Thyroid gland (tissue), 4 donors: ENCODE measurements around the gene IL21R. TPM values are rescaled to one million over a fixed set of nuclear protein-coding genes. Genes with fewer than 3 reads are reported as not detected.
A peak's percentile ranks its signal among the peaks of the same experiment; 100 is the strongest.

Experiments
- DNase-seq, 2 donors: peaks; one replicate each; pipeline ENCODE4 v3.0.0-alpha.2; 2019
- H3K27ac ChIP-seq, 3 donors: fragments of 200-600 bp; sonication (generic); 1 replicate in 2 of 3; 2 replicates in 1 of 3; pipeline ENCODE4 v1.5.1; 2016 to 2019; ENCODE audit warnings: mild to moderate bottlenecking in 1 of 3, moderate library complexity in 1 of 3
- H3K27me3 ChIP-seq: fragments of 200-600 bp; sonication (generic); one replicate; pipeline ENCODE4 v1.5.1; 2019
- H3K36me3 ChIP-seq, 2 donors: fragments of 200-600 bp; sonication (generic); one replicate each; pipeline ENCODE4 v1.5.1; 2016 to 2019
- H3K4me1 ChIP-seq, 2 donors: fragments of 200-600 bp; sonication (generic); one replicate each; pipeline ENCODE4 v1.5.1; 2017 to 2019
- H3K4me3 ChIP-seq, 3 donors: fragments of 200-600 bp; sonication (generic); replicated peaks in 1 of 3; 1 replicate in 2 of 3; 2 replicates in 1 of 3; pipeline ENCODE4 v1.5.1; 2016; ENCODE audit warnings: mild to moderate bottlenecking in 1 of 3
- H3K9me3 ChIP-seq: fragments of 200-600 bp; sonication (generic); one replicate; pipeline ENCODE4 v1.5.1; 2017
- POLR2A ChIP-seq, 2 donors: fragments of 450-650 bp; IDR thresholded peaks; one replicate each; pipeline ENCODE4 v1.6.1; 2017; ENCODE audit warnings: antibody characterized with exemption in 2 of 2, mild to moderate bottlenecking in 2 of 2, moderate library complexity in 1 of 2
- WGBS, 2 donors: methylation state at CpG; one replicate each; pipeline ENCODE4 v1.1.5; 2017; 5-methylcytosine and 5-hydroxymethylcytosine counted together
- intact Hi-C: fragments of 100-400 bp; cut with DNase I; formaldehyde crosslinking; loops from one replicate; pipeline ENCODE4 v1.15.1; 2023
- total RNA-seq, 4 donors: library from RNA; depleted of rRNA; stranded (reverse); fragments of >200 nt; gene quantifications; one replicate each; pipeline ENCODE4 v1.2.3, GENCODE V29; 2016
- TF ChIP-seq, protein P1 (sequence below), 6 experiments: fragments of 200-600 bp in 3 of 6; fragments of 450-650 bp in 3 of 6; sonication (generic) in 3 of 6; IDR thresholded peaks; one replicate each; pipeline ENCODE4 v1.5.1; 2016 to 2019; ENCODE audit warnings: antibody characterized with exemption in 6 of 6, mild to moderate bottlenecking in 2 of 6, inconsistent platforms in 1 of 6, moderate library complexity in 1 of 6

IL21R gene
- total RNA-seq, 4 donors from 2014 or later = 0.11 to 0.88 (median 0.32) TPM

DNA sequence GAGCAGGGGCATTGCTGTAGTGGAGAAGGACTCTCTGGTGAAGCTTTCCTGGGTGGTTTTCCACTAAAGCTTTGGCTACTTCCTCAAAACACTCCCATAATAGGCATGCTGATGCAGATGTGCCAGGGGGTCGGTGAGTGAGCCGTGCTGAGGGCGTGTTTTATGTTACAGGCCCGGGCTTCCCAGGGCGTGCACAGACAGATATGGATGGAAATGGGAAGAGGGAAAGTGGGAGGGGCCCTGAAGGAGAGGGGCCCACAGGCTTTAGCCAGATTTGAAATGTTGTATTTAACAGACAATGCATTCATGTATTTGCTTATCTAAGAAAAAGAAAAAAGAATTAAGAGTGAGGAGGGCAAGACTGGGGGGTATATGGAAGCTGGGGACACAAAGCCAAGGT, 56.3 kb downstream of the IL21R start:
- Histone ChIP-seq H3K4me1 (peaks cover 0 to 7% of the 10 kb centered on the region in 2 donors), H3K9me3 (no peaks in the 10 kb centered on the region), H3K4me3 (no peak overlapping the region), H3K27me3 (no peaks in the 10 kb centered on the region), H3K36me3 (peaks cover 30 to 39% of the 10 kb centered on the region in 2 donors), H3K27ac (no peak overlapping the region)
- no peak for DNase-seq
- 80 to 85% methylated on average over 5 of the region's 5 CpGs for WGBS, 2 donors
- intact Hi-C loops = no loop called here
- TF ChIP-seq, protein P1, sequence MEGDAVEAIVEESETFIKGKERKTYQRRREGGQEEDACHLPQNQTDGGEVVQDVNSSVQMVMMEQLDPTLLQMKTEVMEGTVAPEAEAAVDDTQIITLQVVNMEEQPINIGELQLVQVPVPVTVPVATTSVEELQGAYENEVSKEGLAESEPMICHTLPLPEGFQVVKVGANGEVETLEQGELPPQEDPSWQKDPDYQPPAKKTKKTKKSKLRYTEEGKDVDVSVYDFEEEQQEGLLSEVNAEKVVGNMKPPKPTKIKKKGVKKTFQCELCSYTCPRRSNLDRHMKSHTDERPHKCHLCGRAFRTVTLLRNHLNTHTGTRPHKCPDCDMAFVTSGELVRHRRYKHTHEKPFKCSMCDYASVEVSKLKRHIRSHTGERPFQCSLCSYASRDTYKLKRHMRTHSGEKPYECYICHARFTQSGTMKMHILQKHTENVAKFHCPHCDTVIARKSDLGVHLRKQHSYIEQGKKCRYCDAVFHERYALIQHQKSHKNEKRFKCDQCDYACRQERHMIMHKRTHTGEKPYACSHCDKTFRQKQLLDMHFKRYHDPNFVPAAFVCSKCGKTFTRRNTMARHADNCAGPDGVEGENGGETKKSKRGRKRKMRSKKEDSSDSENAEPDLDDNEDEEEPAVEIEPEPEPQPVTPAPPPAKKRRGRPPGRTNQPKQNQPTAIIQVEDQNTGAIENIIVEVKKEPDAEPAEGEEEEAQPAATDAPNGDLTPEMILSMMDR (IDR thresholded peaks at IDR 0.05) = no peak
- no peak for TF ChIP-seq POLR2A (IDR thresholded peaks at IDR 0.05)

DNA sequence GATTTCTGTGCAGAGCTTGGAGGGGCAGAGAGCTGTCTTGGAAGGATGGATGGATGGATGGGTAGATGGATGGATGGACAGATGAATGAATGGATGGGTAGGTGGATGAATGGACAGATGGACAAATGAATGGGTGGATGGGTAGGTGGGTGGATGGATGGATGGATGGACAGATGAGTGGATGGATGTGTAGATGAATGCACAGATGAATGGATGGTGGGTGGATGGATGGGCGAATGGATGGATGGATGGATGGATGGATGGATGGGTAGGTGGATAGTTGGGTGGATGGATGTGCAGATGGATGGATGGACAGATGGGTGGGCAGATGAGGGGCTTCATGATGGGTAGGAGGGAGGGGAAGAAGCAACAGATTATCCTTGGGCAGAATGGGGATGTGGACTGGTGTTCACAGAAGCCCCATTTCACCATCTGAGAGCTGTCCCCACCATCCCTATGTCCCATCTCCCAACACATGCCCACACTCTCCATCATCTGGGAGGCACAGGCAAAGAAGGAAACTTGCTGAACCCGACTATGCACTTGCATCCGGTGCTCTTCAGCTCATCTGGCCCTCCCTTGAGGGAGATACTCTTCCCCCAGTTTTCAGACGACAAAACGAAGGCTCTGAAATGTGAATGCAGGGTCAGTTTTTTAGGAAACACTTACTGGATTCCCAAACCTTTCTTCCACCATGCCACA, 57.2 kb downstream of the IL21R start:
- Histone ChIP-seq H3K4me1 (peaks cover 0 to 7% of the 10 kb centered on the region in 2 donors), H3K27me3 (no peaks in the 10 kb centered on the region), H3K36me3 (peaks cover 39 to 48% of the 10 kb centered on the region in 2 donors), H3K9me3 (no peaks in the 10 kb centered on the region), H3K4me3 (no peak overlapping the region), H3K27ac (no peak overlapping the region)
- WGBS, 2 donors = 83 to 92% methylated on average over 5 of the region's 5 CpGs
- intact Hi-C loops = no loop called here
- DNase-seq = no peak
- no peak for TF ChIP-seq POLR2A (IDR thresholded peaks at IDR 0.05)
- TF ChIP-seq, protein P1 (IDR thresholded peaks at IDR 0.05) = no peak

DNA sequence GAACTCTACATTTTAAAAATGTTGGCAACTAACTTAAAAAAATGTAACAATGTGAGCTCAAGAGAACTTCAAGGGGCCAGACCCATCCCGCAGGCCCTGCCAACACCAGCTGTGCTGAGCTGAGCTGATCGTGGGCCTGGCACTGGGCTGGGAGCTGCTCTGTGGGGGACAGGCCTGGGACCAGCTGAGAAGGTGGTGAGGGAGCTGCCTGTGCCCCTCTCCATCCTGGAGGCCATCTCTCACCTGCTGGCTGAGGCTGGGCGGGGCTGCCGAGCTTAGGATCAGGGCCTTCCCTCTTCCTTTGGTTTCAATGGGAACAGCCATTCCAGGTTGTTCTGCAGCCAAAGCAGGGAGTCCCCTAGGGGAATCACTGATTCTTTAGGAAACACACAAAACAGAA, 58.2 kb downstream of the IL21R start:
- 71 to 76% methylated on average over 4 of the region's 4 CpGs for WGBS, 2 donors
- TF ChIP-seq, protein P1 (IDR thresholded peaks at IDR 0.05) = no peak
- no peak for TF ChIP-seq POLR2A (IDR thresholded peaks at IDR 0.05)
- Histone ChIP-seq H3K27me3 (no peaks in the 10 kb centered on the region), H3K4me3 (no peak overlapping the region), H3K4me1 (peaks cover 0 to 7% of the 10 kb centered on the region in 2 donors), H3K9me3 (no peaks in the 10 kb centered on the region), H3K36me3 (peaks cover 49 to 59% of the 10 kb centered on the region in 2 donors), H3K27ac (peak overlapping the region in 2 of 3 donors; percentile 3 to 24)
- DNase-seq = no peak
- intact Hi-C loops = loop anchor here (5.0 to 10.0 kb wide), 2 partner anchors 223 to 285 kb away; no protein-coding TSS in a partner anchor

DNA sequence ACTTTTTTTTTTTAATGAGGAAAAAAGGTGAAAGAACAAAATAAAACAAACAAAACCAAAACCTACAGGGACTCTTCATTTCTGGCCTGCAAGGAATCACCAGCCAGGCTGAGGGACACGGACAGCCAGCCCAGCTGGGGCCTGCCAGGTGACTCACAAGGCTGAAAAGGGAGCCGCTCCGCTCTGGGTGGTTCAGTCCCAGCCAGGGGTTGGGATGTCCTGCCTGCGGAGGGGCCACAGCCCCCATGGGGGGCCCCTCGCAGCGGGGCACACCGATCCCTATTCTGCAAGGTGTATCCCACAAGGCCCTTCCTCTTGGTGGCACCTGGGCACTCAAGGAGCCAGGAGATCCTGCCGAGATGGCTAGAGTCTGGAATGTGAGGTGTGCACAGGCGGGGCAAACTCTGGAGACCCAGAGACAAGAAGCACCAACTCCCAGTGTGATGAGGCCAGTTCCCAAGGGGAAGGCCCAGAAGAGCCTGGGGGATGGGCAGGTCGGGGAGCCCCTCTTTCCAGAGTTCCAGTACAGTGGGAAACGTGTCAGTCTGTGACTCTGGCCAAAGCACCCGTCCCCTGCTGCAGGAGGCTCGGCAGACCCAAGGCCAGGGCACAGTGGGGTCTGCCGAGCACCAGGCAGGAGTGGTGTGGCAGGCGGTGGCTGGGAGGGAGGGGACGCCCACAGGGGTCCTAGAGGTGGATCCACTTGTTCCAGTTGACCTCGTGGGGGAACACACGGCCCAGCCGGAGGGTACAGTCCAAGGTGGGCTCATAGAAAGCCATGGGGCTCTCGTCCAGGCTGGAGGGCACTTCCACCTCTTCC, 58.9 kb downstream of the IL21R start:
- 77 to 86% methylated on average over 10 to 18 of the region's 20 CpGs for WGBS, 2 donors
- peak overlapping the region in 1 of 3 donors; percentile 28 for H3K27ac ChIP-seq
- peaks cover 56 to 65% of the 10 kb centered on the region in 2 donors for H3K36me3 ChIP-seq

More for the DNA sequence above, 58.9 kb downstream of the IL21R start:
- H3K4me3 ChIP-seq = no peak overlapping the region
- H3K9me3 ChIP-seq = no peaks in the 10 kb centered on the region
- H3K27me3 ChIP-seq = no peaks in the 10 kb centered on the region
- H3K4me1 ChIP-seq = peaks cover 0 to 7% of the 10 kb centered on the region in 2 donors
- intact Hi-C loops = loop anchor here (5.0 to 10.0 kb wide), 2 partner anchors 224 to 286 kb away; no protein-coding TSS in a partner anchor
- TF ChIP-seq, protein P1 (IDR thresholded peaks at IDR 0.05) = no peak
- no peak for TF ChIP-seq POLR2A (IDR thresholded peaks at IDR 0.05)
- no peak for DNase-seq
